Fibroblast of lung (primary cell): ENCODE measurements around the gene BBIP1. TPM values are rescaled to one million over a fixed set of nuclear protein-coding genes. Genes with fewer than 3 reads are reported as not detected.
A peak's percentile ranks its signal among the peaks of the same experiment; 100 is the strongest.

ENCODE experiments used
- DNase-seq, 2 donors: peaks; one replicate each; pipeline versions ENCODE4 v3.0.0 to v3.0.0-alpha.2; 2010; ENCODE audit warnings: low read depth in 2 of 2
- H2AFZ ChIP-seq: 2 replicates; pipeline ENCODE4 v1.5.1; 2012; ENCODE audit warnings: low read length, control low read depth, inconsistent platforms
- H3K27ac ChIP-seq: 2 replicates; pipeline ENCODE4 v1.5.1; 2011; ENCODE audit warnings: low read length, control low read depth; ENCODE audit not compliant: insufficient read depth
- H3K27me3 ChIP-seq: 2 replicates; pipeline ENCODE4 v1.5.1; 2011; ENCODE audit warnings: mild to moderate bottlenecking, low read length; ENCODE audit not compliant: control insufficient read depth, insufficient read depth
- H3K36me3 ChIP-seq: 2 replicates; pipeline ENCODE4 v1.5.1; 2011; ENCODE audit warnings: low read length; ENCODE audit not compliant: control insufficient read depth, insufficient read depth
- H3K4me1 ChIP-seq: 2 replicates; pipeline ENCODE4 v1.5.1; 2011; ENCODE audit warnings: low read length; ENCODE audit not compliant: control insufficient read depth, insufficient read depth; ENCODE audit errors: extremely low read depth
- H3K4me2 ChIP-seq: 2 replicates; pipeline ENCODE4 v1.5.1; 2011; ENCODE audit warnings: low read length, control low read depth; ENCODE audit not compliant: insufficient read depth; ENCODE audit errors: extremely low read depth
- H3K4me3 ChIP-seq, 4 experiments: fragments of 200-600 bp in 1 of 4; sonication (generic) in 1 of 4; replicated peaks in 1 of 4; 2 replicates each; pipeline ENCODE4 v1.5.1; 2011 to 2016; ENCODE audit warnings: low read length in 4 of 4, low read depth in 3 of 4, mild to moderate bottlenecking in 3 of 4, control low read depth in 2 of 4, inconsistent platforms in 1 of 4, mixed read lengths in 1 of 4; ENCODE audit not compliant: insufficient read depth in 1 of 4; ENCODE audit errors: control extremely low read depth in 1 of 4
- H3K79me2 ChIP-seq: 2 replicates; pipeline ENCODE4 v1.5.1; 2012; ENCODE audit warnings: mild to moderate bottlenecking, low read length, inconsistent platforms; ENCODE audit not compliant: control insufficient read depth, insufficient read depth
- H3K9ac ChIP-seq: 2 replicates; pipeline ENCODE4 v1.5.1; 2011; ENCODE audit warnings: mild to moderate bottlenecking, low read length, control low read depth; ENCODE audit not compliant: insufficient read depth
- H3K9me3 ChIP-seq: 2 replicates; pipeline ENCODE4 v1.5.1; 2012; ENCODE audit warnings: low read depth, low read length; ENCODE audit not compliant: control insufficient read depth, insufficient read depth
- H4K20me1 ChIP-seq: 2 replicates; pipeline ENCODE4 v1.5.1; 2011; ENCODE audit warnings: low read length; ENCODE audit not compliant: control insufficient read depth, insufficient read depth; ENCODE audit errors: extremely low read depth
- CTCF ChIP-seq, 2 donors: IDR thresholded peaks in 1 of 2; conservative IDR thresholded peaks in 1 of 2; 1 replicate in 1 of 2; 2 replicates in 1 of 2; pipeline ENCODE4 v1.5.1; 2011 to 2012; ENCODE audit warnings: low read length in 2 of 2, control low read depth in 1 of 2, inconsistent platforms in 1 of 2, low read depth in 1 of 2, mild to moderate bottlenecking in 1 of 2
- EZH2 ChIP-seq: IDR thresholded peaks from 2 replicates; pipeline ENCODE4 v1.5.1; 2012; ENCODE audit warnings: low read length, control low read depth, mild to moderate bottlenecking; ENCODE audit errors: missing control alignments
- polyA plus RNA-seq, 2 donors: library from polyadenylated mRNA; depleted of rRNA in 1 of 2; stranded (reverse) in 1 of 2; unstranded in 1 of 2; fragments of >200 nt; gene quantifications; 2 replicates each; pipeline ENCODE4 v1.2.1, GENCODE V29; 2011 to 2012; ENCODE audit warnings: missing spikeins in 1 of 2
- total RNA-seq: library from RNA; depleted of rRNA; stranded (reverse); fragments of >200 nt; gene quantifications from 2 replicates; pipeline ENCODE4 v1.2.1, GENCODE V29; 2014

Gene BBIP1
- total and polyA plus RNA-seq, 2 donors (not counting 1 experiment from before 2014, with no cell fraction given) = 30.1 to 31.7 TPM

- Histone ChIP-seq H3K9me3 (no peaks in the 10 kb centered on the region), H3K9ac (no peak overlapping the region), H3K4me2 (no peak overlapping the region), H2AFZ (no peak overlapping the region), H3K36me3 (no peaks in the 10 kb centered on the region), H3K27ac (no peak overlapping the region), H3K27me3 (no peaks in the 10 kb centered on the region), H3K79me2 (peaks cover 78% of the 10 kb centered on the region), H3K4me3 (no peak overlapping the region), H3K4me1 (no peaks in the 10 kb centered on the region), H4K20me1 (peaks cover 2% of the 10 kb centered on the region)
- TF ChIP-seq EZH2 = no peak
- TF ChIP-seq CTCF (conservative IDR thresholded peaks at IDR 0.05 in 1 of 2, IDR thresholded peaks at IDR 0.05 in 1 of 2; ENCODE audit: low read depth in 1 of 2, low read length in 2 of 2) = no peak
- no peak for DNase-seq
These were observed 5.0 kb upstream of the BBIP1 start for GRCh38 chr10:110923856-110924493.

- H3K79me2 ChIP-seq = peaks cover 50% of the 10 kb centered on the region
- peak overlapping the region; percentile 88 for H3K27ac ChIP-seq
These were observed 1.2 kb upstream of the BBIP1 start for GRCh38 chr10:110919971-110920881.

More at GRCh38 chr10:110919971-110920881, 1.2 kb upstream of the BBIP1 start:
- Histone ChIP-seq H3K27me3 (no peaks in the 10 kb centered on the region), H4K20me1 (no peaks in the 10 kb centered on the region), H2AFZ (peak overlapping the region; percentile 15), H3K36me3 (no peaks in the 10 kb centered on the region), H3K9me3 (no peaks in the 10 kb centered on the region), H3K9ac (peak overlapping the region; percentile 84), H3K4me1 (peaks cover 2% of the 10 kb centered on the region), H3K4me2 (peak overlapping the region; percentile 70), H3K4me3 (peak overlapping the region; percentile 65 to 93 (median 81))
- TF ChIP-seq EZH2 = no peak
- TF ChIP-seq CTCF (conservative IDR thresholded peaks at IDR 0.05 in 1 of 2, IDR thresholded peaks at IDR 0.05 in 1 of 2; ENCODE audit: low read depth in 1 of 2, low read length in 2 of 2) = no peak
- DNase-seq = peak; percentile 34 to 39
